CD4-positive, alpha-beta T cell treated with Interleukin-10 for 1 hour (primary cell): ENCODE results near the gene SLC52A3.
"Not testable (repeated sequence)": the region's sequence is repeated elsewhere in the genome, so short reads cannot be mapped to it uniquely, and the experiment has no call there.

Experiments
- DNase-seq: peaks from one replicate; pipeline ENCODE4 v3.0.0-alpha.2; 2020

Gene SLC52A3

GRCh38 chr20:725491-725890, 42.8 kb downstream of the SLC52A3 start:
- no peak for DNase-seq

- not testable (repeated sequence) for DNase-seq
Observed at GRCh38 chr20:724797-725196, 43.5 kb downstream of the SLC52A3 start.

- DNase-seq = no peak
Observed at GRCh38 chr20:723756-724155, 44.5 kb downstream of the SLC52A3 start.

GRCh38 chr20:722822-723644, 45.3 kb downstream of the SLC52A3 start:
- no peak for DNase-seq

GRCh38 chr20:721876-722275, 46.4 kb downstream of the SLC52A3 start:
- no peak for DNase-seq

GRCh38 chr20:719816-720215, 48.5 kb downstream of the SLC52A3 start:
- no peak for DNase-seq

GRCh38 chr20:719068-719467, 49.2 kb downstream of the SLC52A3 start:
- DNase-seq = no peak

- DNase-seq = no peak
Observed at GRCh38 chr20:717832-718231, 50.5 kb downstream of the SLC52A3 start.

GRCh38 chr20:717271-717670, 51.0 kb downstream of the SLC52A3 start:
- DNase-seq = no peak

- no peak for DNase-seq
Observed at GRCh38 chr20:714453-714852, 53.8 kb downstream of the SLC52A3 start.

- DNase-seq = no peak
Observed at GRCh38 chr20:711576-711975, 56.7 kb downstream of the SLC52A3 start.

GRCh38 chr20:710780-711450, 57.4 kb downstream of the SLC52A3 start:
- no peak for DNase-seq
